Activated T-helper 9 cell treated with anti-CD3 and anti-CD28 coated beads, Interleukin-2, amount 50 U/mL, for 16 hours (primary cell): Measurements from ENCODE around the gene GBX1.

ENCODE experiments used
- DNase-seq: peaks from one replicate; pipeline ENCODE4 v3.0.0-alpha.2; 2020; ENCODE audit warnings: low read depth

The GBX1 gene

DNA sequence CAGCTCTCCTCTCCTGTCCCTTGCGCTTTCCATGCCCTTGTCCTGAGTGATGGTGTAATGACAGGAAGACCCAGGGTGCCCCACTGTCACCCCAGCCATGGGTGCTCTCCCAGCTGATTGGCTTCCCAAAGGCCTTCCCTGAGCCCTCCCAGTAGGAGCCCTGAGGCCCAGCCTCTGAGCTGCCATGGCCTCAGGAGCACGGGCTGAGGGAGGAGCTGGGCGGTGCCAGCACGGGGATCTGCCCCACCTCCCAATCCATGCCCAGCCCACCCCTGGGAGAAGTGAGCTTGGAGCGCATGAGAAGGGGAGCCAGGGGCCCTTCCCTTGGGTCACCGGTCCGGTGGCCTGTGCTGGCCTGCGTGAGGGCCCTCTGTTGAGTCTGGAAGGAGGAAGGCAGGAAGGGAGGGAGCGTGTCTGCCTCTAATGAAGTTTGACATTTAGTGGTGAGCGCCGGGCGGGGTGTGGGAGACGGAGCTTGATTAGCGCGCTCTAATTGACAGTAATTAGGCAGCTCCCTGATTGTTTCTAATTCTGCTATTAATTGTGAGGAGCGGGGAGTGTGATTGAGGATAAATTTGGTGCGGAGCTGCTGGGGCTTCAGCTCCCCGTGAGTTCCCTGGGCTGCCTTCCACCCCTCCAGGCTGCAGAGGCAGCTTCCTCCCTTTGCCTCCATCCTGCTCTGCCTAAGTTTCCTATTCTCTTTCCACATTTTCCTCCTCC lies 28.3 kb downstream of the GBX1 start:
- DNase-seq, result no peak

DNA sequence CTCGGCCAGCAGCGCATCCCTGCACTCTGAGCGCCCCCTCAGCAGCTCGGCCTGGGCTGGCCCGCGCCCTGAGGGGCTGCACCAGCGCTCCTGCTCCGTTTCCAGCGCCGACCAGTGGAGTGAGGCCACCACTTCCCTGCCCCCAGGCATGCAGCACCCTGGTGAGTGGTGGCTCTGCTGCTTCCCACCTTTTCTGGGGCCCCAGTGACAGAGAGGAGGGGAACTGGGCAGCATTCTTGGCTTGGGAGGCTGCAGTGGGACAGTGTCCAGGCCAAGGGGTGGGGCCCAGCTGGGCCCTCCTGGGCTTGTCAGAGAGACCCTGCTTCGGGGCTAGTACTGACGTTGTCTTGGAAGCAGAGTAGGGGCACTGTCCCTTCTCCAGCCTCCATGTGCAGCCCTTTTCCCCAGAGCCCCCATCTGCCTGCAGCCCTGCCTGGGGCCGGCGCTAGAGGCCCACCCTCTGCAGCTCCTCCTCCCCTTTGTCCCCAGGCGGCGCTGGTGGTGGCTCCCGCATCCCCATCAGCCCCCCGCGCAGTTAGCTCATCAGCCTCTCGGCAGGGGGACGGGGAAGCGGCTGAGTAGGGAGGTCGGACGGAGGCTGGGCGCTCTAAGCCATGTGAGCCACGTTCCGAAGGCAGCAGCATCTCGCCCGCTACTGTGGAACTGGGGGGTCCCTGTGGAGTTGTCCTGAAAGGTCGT lies 29.2 kb downstream of the GBX1 start:
- DNase-seq, result no peak

DNA sequence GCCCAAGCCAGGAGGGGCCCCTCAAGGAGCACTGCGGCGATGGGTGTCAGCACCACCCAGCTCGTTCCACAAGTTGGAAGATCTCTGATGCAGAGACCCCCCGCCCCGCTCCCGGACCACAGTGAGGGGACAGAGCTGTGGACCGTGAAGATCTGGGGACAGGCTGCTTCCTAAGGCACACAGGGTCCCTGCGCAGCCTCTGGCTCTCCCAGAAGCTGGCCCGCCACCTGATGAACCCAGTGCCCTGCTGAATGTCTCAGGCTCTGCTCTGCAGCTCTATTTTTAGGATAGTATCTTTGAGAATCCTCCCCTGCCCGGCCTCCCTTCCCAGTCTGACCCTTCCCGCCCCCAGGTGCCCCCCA lies 29.7 kb downstream of the GBX1 start:
- no peak for DNase-seq

DNA sequence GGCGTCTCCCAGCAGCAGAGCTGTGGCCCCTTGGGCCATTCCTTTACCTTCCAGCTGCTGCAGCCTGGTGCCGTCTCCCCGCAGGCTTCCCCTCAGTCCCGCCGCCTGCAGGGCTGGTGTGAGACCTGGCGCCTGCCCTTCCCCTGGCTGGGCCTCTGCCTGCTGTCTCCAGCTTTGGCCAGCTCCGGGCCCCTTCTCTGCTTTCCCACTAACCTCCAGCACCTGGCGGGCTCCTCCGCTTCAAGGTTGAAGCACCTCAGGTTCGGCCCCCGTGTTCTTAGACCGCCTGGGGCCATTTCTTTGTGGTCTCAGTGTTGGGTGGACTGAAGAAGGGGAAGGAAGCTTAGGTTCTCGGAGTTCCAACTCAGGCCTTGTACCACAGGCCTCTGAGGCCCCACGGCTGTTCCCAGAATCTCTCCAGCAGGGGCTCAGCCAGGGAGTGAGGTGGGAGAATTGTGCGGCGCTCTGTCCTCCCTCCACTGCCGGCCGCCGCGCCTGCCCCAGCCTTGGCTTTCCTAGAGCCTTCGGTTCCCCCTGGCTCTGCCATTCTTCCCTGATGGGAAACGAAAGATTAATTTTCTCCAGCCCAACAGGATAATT lies 30.3 kb downstream of the GBX1 start:
- DNase-seq, result no peak

DNA sequence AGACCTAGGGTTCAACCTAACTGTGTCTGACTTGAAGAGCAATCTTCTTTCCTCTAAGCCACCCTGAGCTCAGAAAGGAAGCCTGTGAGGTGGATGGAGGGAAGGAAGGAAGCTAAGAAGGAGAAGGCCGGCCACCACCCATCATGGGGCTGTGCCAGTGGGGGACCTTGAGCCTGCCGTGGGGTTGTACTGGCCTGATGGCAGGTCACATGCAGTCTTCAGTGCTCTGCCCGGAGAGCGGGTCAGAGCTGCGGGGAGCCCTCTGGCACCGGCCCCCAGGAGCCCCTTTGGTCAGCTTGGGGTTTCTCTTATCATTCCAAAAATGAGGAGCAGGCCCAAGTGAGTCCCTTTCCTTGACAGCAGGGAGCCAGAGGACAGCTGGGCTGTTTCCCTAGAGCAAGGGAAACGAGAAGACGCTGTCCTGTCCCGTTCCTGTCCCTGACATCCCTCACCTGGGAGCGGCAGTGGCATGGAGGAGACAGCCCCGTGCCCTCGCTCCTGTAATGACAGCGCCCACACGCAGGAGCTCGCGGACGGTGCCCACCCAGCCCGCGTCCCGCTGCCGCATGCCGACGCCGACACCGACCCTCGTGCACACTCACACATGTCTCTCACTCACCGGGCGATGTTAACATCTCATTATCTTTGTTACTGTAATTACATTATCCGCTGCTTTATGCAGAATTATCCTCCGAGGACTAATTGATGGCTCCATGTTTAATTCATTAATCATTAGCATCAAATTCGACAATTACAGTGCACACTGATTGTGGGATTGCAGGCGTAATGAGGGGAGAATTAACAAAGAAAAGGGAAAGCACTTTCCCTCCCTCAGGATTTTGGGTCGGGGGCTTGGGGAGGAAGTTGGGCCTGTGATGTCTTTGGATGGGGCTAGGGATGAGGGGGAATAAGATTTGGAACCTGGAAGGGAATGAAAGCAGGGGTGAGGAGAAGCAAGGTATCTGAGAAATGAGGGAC lies 31.3 kb downstream of the GBX1 start:
- DNase-seq, result no peak

DNA sequence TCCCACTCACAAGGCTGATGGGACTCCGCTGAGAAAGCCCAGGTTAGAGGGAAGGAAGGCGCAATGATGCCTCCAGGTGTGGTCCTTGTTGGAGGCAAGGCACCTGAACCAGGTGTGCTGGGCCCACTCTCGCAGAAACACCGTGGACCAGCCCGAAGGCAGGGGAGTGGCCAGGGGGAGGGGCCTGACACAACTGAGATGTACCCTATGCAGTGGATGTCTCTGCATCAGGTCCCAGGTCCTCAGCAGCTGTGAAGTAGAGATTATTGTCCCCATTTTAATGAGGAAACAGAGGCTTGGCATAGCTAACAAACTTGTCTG lies 32.0 kb downstream of the GBX1 start:
- DNase-seq, result no peak

DNA sequence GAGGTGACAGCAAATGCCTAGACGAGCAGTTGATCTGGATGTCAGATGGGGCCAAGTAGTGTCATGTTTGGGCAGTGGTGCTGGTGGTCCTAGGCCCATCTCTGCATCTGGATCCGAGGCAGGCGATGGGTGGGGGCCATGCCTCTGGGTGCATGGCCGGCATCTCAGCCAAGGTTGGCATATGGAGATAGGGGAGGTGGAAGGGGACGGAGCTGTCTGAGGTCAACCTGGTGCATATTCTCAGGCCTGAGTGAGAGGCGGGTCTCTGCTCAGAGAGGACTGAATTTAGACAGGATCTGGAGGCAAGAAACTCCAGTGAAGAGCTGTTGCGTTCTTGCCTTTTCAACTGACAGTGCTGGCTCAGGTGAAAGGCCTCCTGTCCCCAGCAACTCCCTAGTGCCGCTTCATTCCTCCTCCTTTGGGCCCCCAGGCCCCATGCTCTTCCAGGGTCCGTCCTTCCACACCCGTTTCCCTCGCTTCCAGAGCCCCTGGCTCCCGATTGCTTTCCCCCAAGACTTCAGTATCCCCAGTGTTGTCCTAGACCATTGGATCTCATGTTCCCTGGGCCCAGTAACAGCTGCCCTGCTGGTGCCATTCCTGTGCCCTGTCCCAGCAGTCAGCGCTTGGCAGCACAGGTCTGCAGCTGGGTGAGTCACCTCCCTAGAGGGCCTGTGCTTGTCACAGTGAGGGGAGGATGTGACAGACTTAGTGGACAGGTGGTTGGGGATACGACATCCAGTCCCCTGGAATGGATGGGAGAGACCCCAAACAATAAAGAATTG lies 32.6 kb downstream of the GBX1 start:
- no peak for DNase-seq

DNA sequence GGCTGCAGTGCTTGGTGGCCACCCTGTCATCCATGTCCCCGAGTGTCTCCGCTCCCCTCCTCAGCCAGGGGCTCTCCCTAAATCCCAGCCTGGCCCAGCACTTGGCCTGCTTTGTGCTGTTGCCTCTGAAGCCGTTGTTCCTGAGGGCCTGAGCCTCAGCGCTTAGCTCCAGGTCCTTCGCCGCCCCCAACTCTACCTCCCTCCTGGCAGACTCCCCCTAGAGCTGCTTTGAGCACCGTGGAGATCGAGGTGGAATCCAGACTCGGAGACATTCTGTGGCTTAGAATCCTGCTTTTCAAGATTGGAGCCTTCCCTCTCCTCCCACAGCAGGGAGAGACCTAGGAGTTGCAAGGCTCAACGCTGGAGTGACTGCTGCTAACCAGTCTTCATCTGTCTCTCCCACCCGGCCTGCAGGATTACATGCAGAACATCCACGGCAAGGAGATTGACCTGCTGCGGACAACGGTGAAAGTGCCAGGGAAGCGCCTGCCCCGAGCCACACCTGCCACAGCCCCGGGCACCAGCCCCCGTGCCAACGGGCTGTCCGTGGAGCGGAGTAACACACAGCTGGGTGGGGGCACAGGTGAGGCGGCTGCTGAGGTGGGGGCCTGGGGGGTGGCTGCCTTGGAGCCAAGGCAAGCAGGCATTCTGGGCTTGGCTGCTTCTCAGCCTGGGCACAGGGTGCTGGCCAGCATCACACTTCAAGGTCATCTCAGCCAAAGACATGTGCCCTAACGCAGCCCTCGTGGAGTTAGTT lies 33.3 kb downstream of the GBX1 start:
- no peak for DNase-seq

DNA sequence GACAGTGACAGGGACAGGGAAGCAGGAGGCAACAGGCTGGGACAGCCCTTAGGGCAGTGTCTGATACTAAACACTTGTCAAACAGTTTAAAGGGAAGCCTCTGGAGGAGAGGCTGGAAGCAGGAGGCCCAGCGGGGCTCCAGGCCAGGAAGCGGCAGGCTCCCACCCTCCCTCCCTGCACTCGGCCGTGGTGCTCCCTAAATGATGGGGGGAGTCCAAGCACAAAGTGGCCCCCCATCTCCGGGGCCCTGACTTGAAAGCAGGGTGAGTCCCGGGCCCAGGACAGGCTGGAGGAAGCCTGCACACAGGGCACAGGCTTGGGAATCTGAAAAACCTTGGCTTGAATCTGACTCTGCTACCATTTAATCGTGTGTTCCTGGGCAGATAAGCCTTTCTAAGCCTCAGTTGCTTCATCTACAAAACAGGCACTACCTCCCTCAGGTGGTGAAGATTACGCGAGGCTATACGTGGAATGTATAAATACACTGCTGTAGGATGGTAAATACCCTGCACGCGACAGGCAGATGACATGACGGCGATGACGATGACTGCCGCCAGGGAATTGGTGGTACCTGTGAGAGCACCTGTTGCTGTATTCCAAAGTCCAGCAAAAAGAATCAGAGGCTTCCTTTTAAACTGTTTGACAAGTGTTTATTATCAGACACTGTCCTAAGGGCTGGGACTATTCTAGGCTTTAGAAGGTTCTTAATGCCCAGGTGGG lies 34.1 kb downstream of the GBX1 start:
- no peak for DNase-seq

DNA sequence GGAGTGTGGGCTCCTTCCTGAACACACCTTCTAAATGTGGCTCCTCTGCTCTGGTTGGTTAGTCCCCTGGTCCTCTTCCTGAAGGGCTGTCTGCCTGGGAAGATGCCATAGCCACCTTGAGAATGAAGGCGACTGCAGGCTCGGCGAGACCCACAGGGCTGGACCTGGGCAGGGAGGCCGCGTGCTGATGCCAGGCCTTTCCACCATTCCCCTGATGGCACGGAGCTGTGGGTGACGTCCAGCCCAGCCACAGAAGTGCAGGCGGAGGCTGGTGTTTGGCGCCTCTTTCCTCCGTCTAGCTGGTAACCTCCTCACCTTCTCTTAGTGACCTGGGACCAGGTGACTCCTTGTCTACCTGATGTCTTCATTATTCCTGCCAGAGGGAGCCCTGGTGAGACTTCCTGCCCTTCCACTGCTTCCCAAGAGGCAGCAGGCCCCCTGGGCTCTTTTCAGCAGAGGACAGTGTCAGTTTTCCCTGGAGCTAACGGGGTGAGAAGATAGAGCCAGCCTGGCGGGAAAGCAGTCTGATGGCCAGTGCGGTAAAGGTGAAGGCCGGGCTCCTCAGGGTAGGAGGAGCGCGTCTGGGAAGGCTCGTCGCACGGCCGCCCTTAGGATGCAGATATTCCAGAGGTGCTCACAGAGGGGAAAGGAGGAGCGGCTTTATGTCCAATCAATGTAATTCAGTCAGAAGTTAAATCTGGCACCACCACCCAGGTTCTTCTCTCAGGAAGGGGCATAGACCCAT lies 34.9 kb downstream of the GBX1 start:
- no peak for DNase-seq

DNA sequence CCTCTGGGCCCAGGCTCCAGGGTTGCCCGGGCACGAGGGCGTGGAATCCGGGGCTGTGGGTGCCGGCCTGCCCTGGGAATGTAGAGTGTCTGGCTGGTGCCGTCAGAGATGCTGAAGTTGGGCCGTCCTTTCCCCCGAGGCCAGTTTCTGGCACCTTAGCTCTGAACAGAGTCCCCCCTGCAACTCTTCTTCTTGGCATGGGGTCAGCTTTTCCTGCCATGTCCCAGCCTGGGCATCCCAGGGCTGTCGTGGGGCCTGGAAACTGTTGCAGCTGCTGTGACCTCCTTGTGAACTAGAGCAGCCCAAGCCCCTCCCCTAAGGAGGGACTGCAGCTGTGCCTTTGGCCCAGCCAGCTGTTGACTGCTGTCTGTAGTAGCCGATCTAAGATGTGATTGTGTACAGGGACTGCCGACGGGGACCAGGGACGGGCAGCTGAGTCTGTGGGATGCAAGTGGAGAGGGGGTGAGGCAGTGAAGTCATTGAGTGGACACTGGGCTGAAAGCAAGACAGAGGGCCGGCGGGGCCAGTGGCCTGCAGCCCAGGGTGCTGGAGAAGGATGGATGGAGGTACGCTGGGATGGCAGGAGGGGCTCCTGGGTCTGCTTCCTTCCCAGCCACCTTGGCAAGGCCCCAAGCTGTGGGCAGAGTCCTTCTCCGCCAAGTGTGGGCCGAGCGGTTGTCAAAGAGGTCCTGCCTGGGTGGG lies 35.8 kb downstream of the GBX1 start:
- no peak for DNase-seq

DNA sequence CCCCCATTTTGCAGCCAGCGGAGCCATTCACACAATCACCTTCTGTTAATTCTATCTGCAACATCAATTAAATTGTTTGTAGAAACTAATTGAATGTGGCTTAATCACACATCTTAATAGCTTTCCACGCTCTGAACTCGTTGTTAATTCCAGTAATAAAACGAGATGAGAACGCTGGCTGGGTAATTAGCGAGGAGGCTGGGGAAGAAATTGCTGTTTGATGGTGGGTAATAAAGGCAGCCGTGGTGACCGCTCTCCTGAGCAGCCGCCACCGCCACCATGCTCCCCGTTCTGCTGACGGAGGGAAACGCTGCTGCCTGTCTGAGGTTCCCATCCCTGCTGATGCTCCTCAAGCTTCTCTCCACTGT lies 36.3 kb downstream of the GBX1 start:
- DNase-seq, result no peak

DNA sequence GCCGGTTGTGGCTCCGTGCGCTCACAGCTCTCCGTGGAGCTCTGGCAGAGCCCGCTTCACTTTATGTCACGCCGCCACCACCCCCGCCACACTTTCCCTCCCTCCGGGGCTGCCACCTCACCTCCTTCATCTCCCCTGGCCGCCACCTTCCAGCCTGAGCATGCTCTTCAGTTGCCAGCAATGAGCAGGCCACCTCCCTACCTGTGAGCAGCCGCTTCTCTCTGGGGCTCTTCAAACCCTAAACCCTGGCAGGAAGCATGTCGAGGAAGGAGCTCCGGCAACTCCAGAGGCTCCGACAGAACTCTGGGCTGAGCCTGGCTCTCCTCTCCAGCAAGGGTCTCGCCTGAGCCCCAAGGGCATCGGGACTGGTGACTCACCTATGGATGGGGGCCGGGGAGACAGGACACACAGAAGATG lies 36.7 kb downstream of the GBX1 start:
- DNase-seq, result no peak

DNA sequence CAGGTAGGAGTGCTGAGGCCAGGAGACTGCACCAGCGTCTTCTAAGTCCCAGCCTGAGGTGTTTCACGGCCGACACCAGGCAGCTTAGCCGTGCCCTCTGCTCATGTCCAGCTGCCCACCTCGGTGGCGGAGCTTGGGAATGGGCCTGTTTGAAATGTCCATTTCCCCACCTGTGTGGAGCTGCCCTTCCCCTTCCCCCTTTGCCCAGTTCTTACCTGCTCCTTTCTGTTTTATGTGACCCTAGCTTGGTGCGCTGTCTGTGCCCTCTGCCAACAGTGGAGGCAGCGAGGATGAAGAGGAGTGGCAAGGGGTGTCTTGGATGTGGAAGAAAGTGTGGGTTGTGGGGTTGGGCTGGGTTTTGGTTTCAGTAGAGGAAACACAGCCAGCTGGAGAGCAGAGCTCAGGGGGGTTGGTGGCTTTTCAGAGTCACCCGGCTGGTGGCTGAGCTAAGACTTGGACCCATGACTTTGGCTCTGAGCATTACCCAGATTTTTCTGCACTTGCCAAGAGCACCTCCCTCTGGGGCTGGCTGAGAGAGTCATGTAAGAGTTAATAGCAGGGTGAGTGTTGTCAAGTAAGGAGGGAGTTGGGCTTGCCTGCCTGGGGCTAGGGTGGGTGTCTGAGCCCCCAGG lies 37.4 kb downstream of the GBX1 start:
- DNase-seq, result no peak

DNA sequence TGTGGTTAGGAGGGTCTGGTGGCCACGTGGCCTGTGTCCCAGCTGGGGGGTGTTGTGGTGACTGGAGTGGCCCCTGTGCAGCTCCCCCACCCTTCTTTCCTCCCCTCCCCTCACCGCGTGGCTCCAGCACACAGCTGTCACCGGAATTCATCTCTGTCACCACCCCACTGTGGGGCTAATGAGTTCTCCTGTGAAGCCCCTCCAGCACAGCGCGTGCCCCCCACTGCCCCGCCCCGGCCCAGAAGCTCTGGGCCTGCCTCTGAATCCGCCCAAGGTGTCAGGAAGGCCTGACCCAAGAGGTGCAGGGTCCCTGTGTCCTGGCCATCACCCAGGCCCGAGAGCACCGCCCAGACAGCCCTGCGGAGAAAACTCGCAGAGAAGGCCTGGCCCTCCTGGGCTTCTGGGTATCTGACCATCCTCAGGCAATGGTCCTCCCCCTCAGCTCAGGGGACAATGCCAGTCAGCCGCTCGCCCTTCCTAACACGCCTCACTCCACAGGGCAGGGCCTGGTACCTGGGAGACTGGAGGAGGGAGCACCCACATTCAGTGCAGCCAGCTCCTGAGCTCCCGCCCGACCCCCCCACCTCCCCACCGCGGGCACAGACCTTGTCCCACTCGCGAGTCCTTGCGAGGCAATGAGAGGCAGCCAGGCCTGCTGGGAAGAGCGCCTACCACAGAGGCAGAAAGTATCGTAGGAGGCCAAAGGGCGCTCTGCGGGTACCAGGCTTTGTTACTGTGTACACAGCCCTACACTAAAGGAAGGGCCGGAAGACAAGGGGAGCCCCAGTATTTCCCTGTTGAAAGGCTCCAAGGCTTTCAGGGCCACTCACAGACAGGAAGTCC lies 38.2 kb downstream of the GBX1 start:
- no peak for DNase-seq

DNA sequence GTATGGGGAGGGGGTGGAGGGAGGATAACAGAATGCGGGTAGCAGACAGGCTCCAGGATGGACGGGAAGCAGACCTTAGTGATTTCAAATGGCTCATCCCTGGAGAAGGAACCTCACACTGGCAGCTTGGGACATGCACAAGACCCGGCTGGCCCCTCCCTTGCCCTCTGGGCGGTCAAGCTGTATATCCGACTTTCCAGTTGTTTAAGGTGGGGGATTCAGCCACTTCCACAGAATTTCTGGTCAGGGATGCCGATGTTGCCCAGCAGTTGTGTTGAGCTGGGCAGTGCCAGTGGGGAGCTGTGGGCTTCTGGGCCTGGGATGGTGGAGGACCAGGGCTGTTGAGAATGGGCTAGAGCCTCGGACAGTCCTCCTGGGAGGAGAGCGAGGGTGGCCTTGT lies 38.8 kb downstream of the GBX1 start:
- no peak for DNase-seq

DNA sequence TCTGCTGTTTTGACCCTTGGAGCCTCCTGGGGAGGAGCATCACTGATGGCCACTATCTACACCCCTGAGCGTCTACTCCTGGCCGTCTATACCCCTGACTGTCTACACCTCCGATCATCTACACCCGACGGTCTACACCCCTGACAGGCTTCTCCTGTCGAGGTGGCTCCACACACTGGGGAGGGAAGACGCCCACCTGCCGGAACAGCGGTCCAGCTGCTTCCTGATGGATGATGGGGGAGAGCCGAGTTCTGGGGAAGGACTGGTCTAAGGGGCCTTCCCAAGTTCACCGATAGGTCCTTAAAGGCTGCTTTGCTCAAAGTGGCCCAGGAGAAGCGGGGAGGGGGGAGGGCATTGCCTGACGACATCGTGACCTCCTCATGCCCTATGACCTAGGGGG lies 39.4 kb downstream of the GBX1 start:
- DNase-seq, result no peak
